Measurements from ENCODE around the gene CLEC16A. TPM values are rescaled to one million over a fixed set of nuclear protein-coding genes. Genes with fewer than 3 reads are reported as not detected.

Gene CLEC16A
- total RNA-seq, 1 donor from 2014 or later, result 35.9 TPM

DNA sequence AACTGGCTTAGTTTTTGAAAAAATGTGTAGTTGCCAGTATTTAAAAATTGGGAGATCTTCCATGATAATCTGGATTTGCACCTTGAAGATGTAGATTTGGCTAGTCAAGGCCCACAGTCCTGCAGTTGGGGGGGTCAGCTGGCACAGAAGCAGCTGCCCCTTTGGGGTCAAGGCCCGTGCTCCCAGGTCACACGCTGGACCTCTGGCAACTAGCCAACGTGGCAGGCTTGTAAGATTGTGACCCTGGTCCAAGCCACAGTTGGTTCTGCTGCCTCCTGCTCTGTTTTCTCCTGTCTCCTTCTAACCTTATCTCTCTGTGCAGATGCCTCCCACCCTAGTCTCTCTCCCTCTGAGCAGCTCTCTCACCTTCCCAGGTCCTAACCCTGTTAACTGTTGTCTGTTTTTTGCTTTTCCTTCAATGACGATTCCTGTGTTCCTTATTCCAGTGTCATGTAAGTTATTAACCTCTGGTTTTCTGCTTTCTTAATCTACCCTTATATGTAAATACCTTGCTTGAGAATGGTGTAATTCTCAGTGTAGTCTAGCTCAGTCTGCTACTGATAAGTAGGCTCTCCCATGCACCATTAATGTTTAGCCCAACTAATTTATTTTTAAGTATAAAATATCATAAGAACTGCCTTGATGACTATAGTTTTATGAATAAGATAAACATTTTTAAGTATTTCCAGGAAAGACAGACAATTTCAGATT lies 27.9 kb downstream of the CLEC16A start:
- H3K4me3 Mint-ChIP-seq, result peak overlapping the region; percentile 65

DNA sequence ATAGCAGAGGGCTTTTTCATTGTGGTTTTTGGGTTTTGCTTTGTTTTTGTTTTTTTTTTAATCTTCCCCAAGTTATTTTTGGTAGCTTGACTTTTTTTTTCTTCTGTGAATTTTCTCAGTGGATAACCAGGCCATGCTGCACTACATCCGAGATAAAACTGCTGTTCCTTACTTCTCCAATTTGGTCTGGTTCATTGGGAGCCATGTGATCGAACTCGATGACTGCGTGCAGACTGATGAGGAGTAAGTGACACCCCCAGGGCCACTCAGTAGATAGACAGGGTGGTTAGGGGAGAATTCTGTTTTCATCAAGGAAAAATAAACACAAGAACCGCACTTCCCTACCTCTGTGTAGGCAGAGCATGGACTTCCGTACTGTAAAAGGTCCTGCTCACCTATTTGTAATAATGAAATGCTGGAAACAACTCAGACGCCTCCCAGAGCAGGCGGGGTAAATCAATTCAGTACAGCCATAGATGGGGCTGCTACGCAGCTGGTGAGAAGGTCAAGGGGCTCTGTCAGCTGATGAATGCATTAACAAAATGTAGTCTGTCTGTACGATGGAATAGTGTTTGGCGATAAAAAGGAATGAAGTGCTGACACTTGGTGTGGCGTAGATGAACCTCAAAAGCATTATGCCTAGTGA lies 28.6 kb downstream of the CLEC16A start:
- H3K9me3 Mint-ChIP-seq, result no peaks in the 10 kb centered on the region
- H3K4me3 Mint-ChIP-seq, result peak overlapping the region; percentile 65
- DNase-seq, result no peak
- peaks cover 61% of the 10 kb centered on the region for H3K4me1 Mint-ChIP-seq
- intact Hi-C loops (cut with micrococcal nuclease), result no loop called here
- peaks cover 47% of the 10 kb centered on the region for H3K36me3 Mint-ChIP-seq (ENCODE audit: low read depth)
- no peaks in the 10 kb centered on the region for H3K27me3 Mint-ChIP-seq
- H3K27ac Mint-ChIP-seq, result peak overlapping the region; percentile 83

More for the DNA sequence above, 27.9 kb downstream of the CLEC16A start:
- Mint-ChIP-seq H3K27ac (peak overlapping the region; percentile 87), H3K27me3 (no peaks in the 10 kb centered on the region), H3K4me1 (peaks cover 55% of the 10 kb centered on the region), H3K36me3 (ENCODE audit: low read depth) (peaks cover 46% of the 10 kb centered on the region), H3K9me3 (no peaks in the 10 kb centered on the region)
- no peak for DNase-seq
- intact Hi-C loops (cut with micrococcal nuclease), result no loop called here

DNA sequence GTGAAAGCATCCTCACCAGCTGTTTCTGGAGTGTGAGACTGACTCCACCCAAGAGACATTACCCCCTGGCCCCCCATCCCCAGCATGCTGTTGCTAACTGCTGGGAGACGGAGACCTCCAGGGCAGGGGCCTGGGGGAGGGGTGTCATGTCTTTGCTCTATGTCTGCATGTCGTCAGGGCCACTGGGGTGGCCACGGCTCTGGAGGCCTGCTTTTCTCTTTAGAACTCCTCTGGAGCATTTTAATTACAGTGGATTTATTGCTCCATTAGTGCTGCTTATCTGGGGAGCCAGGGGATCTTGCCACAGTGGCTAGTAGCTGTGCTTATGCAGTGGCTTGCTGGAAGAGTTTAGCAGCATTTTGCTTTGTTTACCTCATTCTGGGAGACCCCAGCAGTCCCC lies 32.3 kb downstream of the CLEC16A start:
- peaks cover 45% of the 10 kb centered on the region for H3K36me3 Mint-ChIP-seq (ENCODE audit: low read depth)
- peaks cover 59% of the 10 kb centered on the region for H3K4me1 Mint-ChIP-seq
- H3K27me3 Mint-ChIP-seq, result no peaks in the 10 kb centered on the region
- DNase-seq, result no peak
- H3K9me3 Mint-ChIP-seq, result no peaks in the 10 kb centered on the region
- H3K27ac Mint-ChIP-seq, result peak overlapping the region; percentile 54
- no peak overlapping the region for H3K4me3 Mint-ChIP-seq
- intact Hi-C loops (cut with micrococcal nuclease), result no loop called here

DNA sequence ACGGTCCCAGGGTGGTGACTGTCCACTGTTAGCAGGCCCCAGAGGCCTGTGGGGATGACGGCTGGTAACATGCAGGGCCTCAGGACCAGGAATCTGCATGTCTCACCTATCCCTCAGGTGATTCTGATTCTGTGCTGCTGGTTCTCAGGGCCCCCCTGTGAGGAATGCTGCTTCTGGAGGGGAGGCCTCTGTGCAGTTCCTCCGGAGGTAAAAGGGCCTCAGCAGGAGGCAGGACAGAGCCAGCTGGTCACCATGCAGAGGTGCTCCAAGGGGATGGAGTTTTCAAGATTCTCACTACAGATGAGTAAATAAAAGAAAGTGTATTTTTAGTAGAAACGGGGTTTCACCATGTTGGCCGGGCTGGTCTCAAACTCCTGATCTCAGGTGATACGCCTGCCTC lies 33.8 kb downstream of the CLEC16A start:
- DNase-seq, result no peak
- H3K36me3 Mint-ChIP-seq (ENCODE audit: low read depth), result peaks cover 45% of the 10 kb centered on the region
- H3K27ac Mint-ChIP-seq, result peak overlapping the region; percentile 54
- no peak overlapping the region for H3K4me3 Mint-ChIP-seq
- no peaks in the 10 kb centered on the region for H3K27me3 Mint-ChIP-seq
- intact Hi-C loops (cut with micrococcal nuclease), result no loop called here
- peaks cover 58% of the 10 kb centered on the region for H3K4me1 Mint-ChIP-seq
- H3K9me3 Mint-ChIP-seq, result no peaks in the 10 kb centered on the region

DNA sequence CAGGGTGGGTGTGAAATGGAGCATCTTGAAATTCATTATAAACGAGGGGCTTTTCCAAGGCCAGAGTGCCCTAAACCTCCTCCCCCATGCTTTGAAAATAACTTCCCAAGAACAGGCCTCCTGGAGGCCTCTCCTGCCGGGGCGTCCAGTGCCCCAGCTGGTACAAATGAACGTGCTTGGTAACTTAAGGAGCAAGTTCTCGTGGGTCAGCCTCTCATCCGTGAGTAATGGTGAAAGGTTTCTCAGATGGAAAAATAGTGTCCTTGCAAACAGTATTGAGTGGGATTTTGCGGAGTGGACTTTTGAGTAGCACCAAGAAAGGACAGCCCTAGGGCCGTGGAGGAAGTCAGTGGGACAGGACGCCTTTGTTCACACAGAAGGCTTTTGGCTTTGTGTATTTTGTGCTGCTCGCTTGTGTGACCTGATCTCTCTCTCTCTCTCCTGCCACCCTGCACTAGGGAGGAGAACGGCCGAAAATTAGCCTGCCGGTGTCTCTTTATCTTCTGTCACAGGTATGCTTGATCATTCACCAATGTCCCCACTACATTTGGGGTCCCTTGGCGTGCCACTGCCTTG lies 34.6 kb downstream of the CLEC16A start:
- Mint-ChIP-seq H3K27me3 (no peaks in the 10 kb centered on the region), H3K27ac (peak overlapping the region; percentile 66), H3K4me1 (peaks cover 61% of the 10 kb centered on the region), H3K9me3 (no peaks in the 10 kb centered on the region), H3K4me3 (no peak overlapping the region), H3K36me3 (ENCODE audit: low read depth) (peaks cover 45% of the 10 kb centered on the region)
- DNase-seq, result no peak
- intact Hi-C loops (cut with micrococcal nuclease), result no loop called here

DNA sequence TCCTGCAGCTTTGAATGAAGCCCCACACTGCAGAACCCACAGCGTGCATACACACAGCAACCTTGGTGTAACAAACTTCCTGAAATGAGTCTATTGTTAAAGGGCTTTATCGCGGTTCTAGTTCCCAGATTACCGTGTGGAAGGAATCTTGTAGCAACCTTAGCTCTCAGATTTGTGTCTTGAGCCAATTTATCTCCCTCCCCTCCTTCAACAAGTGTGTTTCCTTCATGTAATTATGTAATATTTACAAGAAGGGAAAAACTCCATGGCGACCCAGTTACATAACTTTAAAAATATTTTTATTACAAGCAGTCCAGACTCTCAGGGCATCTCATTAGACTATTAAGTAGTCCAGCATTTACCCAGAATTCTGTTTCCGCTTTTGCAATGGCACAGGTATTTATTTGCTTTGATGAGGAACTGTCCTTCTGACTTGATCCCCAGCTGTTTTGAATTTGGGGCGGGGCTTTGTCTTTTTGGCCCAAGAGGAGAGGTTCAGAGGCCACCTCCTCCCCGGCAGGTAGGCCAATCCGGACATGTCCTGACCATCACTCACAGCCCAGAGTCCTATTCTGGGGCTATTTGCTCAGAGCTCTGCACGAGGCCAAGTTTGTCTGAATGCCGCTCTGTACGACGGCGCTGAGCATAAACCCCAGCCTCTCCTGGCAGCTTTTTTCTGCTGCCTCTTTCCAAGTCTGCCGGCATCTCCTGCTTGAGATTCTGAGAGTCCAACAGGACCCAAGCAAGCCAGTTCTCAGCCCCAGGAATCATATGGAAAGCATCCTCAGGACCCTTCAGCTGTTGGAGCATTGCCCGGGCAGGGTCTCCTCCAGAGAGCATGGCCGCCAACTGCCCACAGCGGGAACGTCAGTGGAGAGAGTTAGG lies 35.6 kb downstream of the CLEC16A start:
- Mint-ChIP-seq H3K9me3 (no peaks in the 10 kb centered on the region), H3K4me3 (no peak overlapping the region), H3K27ac (no peak overlapping the region), H3K27me3 (no peaks in the 10 kb centered on the region), H3K36me3 (ENCODE audit: low read depth) (peaks cover 46% of the 10 kb centered on the region), H3K4me1 (peaks cover 61% of the 10 kb centered on the region)
- DNase-seq, result no peak
- intact Hi-C loops (cut with micrococcal nuclease), result no loop called here

DNA sequence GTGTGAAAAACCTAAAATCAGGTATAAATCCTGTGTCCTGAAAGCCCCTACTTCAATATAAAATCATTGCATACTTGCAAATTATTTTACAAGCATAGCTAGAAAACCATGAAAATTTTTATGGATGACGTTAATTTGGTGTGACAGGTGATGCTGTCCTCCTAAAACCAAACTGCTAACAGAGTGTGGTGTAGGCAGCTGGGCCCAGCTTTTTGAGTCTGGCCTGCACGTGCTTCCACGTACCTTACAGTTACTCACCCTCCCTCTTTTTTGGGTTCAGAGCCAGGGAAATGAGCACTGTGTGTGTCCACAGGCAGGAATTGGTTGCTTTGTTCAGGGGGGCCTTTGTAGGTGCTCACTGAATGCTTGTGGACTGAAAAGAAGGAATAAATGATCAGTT lies 36.4 kb downstream of the CLEC16A start:
- peaks cover 59% of the 10 kb centered on the region for H3K4me1 Mint-ChIP-seq
- intact Hi-C loops (cut with micrococcal nuclease), result no loop called here

DNA sequence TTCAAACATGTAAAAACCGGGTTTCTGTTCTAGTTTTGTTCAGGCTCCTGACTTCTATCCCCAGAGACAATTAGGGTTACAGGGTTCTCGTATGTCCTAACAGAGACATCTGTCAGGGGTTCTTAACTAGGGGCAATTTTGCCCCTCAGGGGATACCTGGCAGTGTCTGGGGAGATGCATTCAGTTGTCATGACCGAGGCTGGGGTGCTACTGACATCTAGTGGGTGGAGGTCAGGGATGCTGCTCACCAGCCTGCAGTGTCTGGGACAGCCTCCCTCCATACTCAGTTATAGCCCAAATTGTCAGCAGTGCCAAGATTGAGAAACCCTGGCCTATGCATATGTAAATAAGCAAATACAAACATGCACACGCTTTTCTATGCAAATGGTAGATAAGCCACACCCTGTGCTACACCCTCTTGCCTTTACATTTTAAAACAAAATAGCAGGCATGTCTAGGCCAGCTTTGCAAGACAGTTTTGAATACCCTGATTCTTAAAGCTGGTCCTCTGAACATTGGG lies 37.4 kb downstream of the CLEC16A start:
- peak; percentile 86 for DNase-seq
- intact Hi-C loops (cut with micrococcal nuclease), result no loop called here
- Mint-ChIP-seq H3K27ac (no peak overlapping the region), H3K4me3 (no peak overlapping the region), H3K4me1 (peaks cover 60% of the 10 kb centered on the region), H3K9me3 (no peaks in the 10 kb centered on the region), H3K27me3 (no peaks in the 10 kb centered on the region), H3K36me3 (ENCODE audit: low read depth) (peaks cover 51% of the 10 kb centered on the region)

More for the DNA sequence above, 36.4 kb downstream of the CLEC16A start:
- Mint-ChIP-seq H3K36me3 (ENCODE audit: low read depth) (peaks cover 47% of the 10 kb centered on the region), H3K27me3 (no peaks in the 10 kb centered on the region), H3K4me3 (no peak overlapping the region), H3K27ac (no peak overlapping the region), H3K9me3 (no peaks in the 10 kb centered on the region)
- no peak for DNase-seq

DNA sequence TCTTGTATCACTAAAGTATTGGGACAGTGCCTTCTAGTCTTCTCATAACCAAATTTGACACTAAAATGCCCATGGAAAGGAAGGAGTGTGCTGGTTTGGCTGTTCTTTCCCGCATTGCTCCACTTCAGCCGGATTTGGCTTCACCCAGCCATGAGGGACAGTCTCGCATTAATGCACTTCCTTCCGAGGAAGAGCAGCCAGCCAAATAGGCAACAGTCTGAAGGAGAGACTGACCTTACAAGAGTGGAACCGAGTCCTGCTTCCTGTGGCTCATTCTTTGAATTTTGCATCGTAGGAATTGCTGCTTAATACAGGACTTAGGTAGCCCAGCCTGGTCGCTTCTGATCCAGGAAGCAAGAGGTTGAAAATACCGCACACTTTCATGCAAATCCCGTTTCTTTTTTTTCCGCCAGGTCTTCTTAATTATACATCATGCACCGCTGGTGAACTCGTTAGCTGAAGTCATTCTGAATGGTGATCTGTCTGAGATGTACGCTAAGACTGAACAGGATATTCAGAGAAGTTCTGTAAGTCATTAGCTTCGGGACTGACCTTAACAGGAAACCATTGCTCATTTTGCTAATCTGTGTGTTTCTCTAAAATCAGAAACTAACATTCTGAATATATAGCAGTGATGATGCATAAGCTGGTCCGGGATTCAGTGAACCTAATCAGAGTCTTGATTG lies 38.2 kb downstream of the CLEC16A start:
- intact Hi-C loops (cut with micrococcal nuclease), result no loop called here
- H3K4me3 Mint-ChIP-seq, result peak overlapping the region; percentile 12
- no peaks in the 10 kb centered on the region for H3K9me3 Mint-ChIP-seq
- H3K4me1 Mint-ChIP-seq, result peaks cover 59% of the 10 kb centered on the region
- no peak for DNase-seq
- H3K36me3 Mint-ChIP-seq (ENCODE audit: low read depth), result peaks cover 47% of the 10 kb centered on the region
- H3K27ac Mint-ChIP-seq, result peak overlapping the region; percentile 63
- H3K27me3 Mint-ChIP-seq, result no peaks in the 10 kb centered on the region

DNA sequence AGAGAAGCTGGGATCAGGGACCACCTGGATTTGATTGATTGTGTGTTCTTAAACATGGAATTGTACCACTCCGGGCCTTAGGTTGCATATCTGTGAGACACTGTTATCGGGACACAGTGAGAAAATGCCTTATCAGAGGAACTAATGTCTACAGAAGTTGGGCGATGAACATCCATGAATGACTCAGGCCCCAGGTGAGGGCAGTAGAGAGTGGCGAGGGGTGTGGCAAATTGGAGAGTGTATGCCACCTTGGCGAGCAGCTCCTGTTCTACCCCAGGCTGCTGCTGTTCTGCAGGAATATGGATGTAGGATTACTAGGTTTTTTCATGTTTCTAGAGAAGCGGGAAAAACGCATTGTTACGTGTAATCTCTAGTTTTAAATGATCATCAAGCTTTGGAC lies 38.8 kb downstream of the CLEC16A start:
- Mint-ChIP-seq H3K27me3 (no peaks in the 10 kb centered on the region), H3K4me1 (peaks cover 59% of the 10 kb centered on the region), H3K27ac (no peak overlapping the region), H3K4me3 (no peak overlapping the region), H3K9me3 (no peaks in the 10 kb centered on the region), H3K36me3 (ENCODE audit: low read depth) (peaks cover 44% of the 10 kb centered on the region)
- intact Hi-C loops (cut with micrococcal nuclease), result no loop called here
- DNase-seq, result no peak

DNA sequence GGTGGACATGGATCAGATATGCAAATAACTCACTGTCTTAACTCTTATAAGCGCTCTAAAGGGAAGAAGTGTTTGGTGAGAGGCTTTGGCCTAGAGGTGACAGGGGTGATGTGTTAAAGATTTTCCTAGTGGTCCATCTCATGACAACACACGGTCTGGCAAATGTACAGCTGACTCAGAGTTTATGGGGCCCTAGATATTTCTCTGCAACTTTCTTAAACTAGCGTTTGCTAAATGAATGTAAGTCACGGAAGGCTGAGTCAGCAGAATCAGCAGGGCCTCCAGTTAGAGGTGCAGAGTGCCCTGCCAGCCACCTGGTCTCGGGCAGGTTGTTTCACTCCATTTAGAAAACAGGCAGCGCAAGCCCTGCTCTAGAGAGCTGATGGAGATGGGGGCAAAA lies 40.1 kb downstream of the CLEC16A start:
- intact Hi-C loops (cut with micrococcal nuclease), result no loop called here
- no peak overlapping the region for H3K4me3 Mint-ChIP-seq
- H3K4me1 Mint-ChIP-seq, result peaks cover 60% of the 10 kb centered on the region
- no peaks in the 10 kb centered on the region for H3K27me3 Mint-ChIP-seq
- H3K9me3 Mint-ChIP-seq, result no peaks in the 10 kb centered on the region
- peaks cover 36% of the 10 kb centered on the region for H3K36me3 Mint-ChIP-seq (ENCODE audit: low read depth)
- no peak for DNase-seq
- peak overlapping the region; percentile 40 for H3K27ac Mint-ChIP-seq

DNA sequence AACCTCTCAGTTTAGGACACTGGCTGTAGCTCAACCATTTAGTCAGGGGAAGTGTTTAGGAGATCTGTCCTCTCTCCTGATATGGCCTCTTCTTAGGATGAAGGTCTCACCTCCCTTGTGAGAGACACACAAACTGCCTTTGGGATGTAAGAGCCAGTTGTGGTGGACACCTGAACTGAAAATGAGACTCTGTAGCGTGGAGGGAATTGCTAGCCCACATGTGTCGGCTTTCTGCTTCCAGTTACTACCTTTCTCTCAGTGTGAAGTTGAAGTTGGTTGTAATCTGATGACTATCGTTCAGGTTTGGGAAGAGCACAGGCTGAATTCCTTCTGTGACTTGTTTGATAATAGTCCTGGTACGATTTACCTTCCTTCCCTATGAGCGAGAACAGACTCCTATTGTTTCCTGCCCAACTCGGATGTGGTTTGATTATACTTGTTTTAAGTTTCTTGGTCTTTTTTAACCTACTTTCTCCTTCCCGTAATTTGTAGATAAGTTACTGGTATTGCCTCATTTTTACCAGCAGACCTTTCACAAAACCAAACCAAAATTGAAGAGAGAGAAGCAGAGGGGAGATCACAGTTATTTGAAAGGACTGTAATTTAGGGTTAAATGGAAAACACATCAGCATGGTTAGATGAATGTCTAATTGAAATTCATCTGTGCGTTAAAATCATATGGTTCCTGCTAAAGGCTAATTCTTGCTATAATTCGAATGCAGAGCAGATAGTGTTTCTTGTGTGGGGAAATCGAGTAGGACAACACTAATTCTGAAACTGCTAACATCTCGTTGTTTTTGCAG lies 43.2 kb downstream of the CLEC16A start:
- peaks cover 79% of the 10 kb centered on the region for H3K4me1 Mint-ChIP-seq
- intact Hi-C loops (cut with micrococcal nuclease), result loop anchor here (1.0 to 2.0 kb wide), 10 partner anchors 22 to 268 kb away; no protein-coding TSS in a partner anchor
- H3K9me3 Mint-ChIP-seq, result peaks cover 6% of the 10 kb centered on the region
- no peaks in the 10 kb centered on the region for H3K27me3 Mint-ChIP-seq
- H3K36me3 Mint-ChIP-seq (ENCODE audit: low read depth), result peaks cover 48% of the 10 kb centered on the region
- peak; percentile 74 for DNase-seq
- peak overlapping the region; percentile 92 for H3K27ac Mint-ChIP-seq
- peak overlapping the region; percentile 66 for H3K4me3 Mint-ChIP-seq
